HCT116 (cell line): ENCODE results near the gene DOCK10. TPM values are rescaled to one million over a fixed set of nuclear protein-coding genes. Genes with fewer than 3 reads are reported as not detected.

ENCODE experiments used
- ATAC-seq: fragments of 200-7000 bp; cut with Tn5 transposase; 2 replicates; pipeline ENCODE4 v1.9.1; 2020; ENCODE audit warnings: mild to moderate bottlenecking, moderate library complexity
- BruUV-seq: library from RNA; stranded (reverse); fragments of 400-500 nt; replicated peaks from 2 replicates; lab custom pipeline; 2021; lab: Mats Ljungman, UMichigan
- CTCF ChIA-PET: fragments of 300-600 bp; sonication (Branson Sonifier 250); formaldehyde crosslinking; loops from one replicate; lab custom pipeline; 2021; ENCODE audit warnings: antibody characterized with exemption; lab: Charles Lee
- POLR2A ChIA-PET: fragments of 300-600, 350-600 bp; sonication (Branson Sonifier 250); formaldehyde crosslinking; loops from one replicate; lab custom pipeline; 2021; ENCODE audit warnings: antibody characterized with exemption; lab: Charles Lee
- RAD21 ChIA-PET, 2 experiments: fragments of 300-600 bp; sonication (Branson Sonifier 250); formaldehyde crosslinking; loops; one replicate each; lab custom pipeline; 2023; ENCODE audit warnings: low total read pairs in 2 of 2; ENCODE audit not compliant: uncharacterized antibody in 2 of 2, unreplicated experiment in 2 of 2, low non-redundant PET in 1 of 2; lab: Charles Lee
- DNase-seq: peaks from one replicate; pipeline ENCODE4 v3.0.0-alpha.2; 2010; ENCODE audit warnings: low read depth, low spot score
- H2AFZ ChIP-seq: fragments of 200-600 bp; shearing (Covaris generic), sonication (generic); 2 replicates; pipeline ENCODE4 v1.6.1; 2017; ENCODE audit warnings: low read depth, mixed run types, mixed read lengths, antibody characterized with exemption, low read length; ENCODE audit not compliant: poor library complexity, severe bottlenecking
- H3K27ac ChIP-seq: 2 replicates; pipeline ENCODE4 v1.5.1; 2012; ENCODE audit warnings: low read depth, low read length
- H3K27me3 ChIP-seq: fragments of 200-600 bp; sonication (generic); 2 replicates; pipeline ENCODE4 v1.6.1; 2016; ENCODE audit warnings: mixed run types, low read length, mixed read lengths; ENCODE audit not compliant: insufficient read depth
- H3K36me3 ChIP-seq, 2 experiments: fragments of 200-500 bp in 1 of 2; fragments of 200-600 bp in 1 of 2; sonication (Bioruptor generic) in 1 of 2; sonication (generic) in 1 of 2; 2 replicates each; pipeline versions ENCODE4 v1.5.1 to v1.6.1; 2014 to 2016; ENCODE audit warnings: low read length in 2 of 2, inconsistent platforms in 1 of 2, mixed read lengths in 1 of 2, mixed run types in 1 of 2; ENCODE audit not compliant: insufficient read depth in 2 of 2, control insufficient read depth in 1 of 2
- H3K4me1 ChIP-seq, 2 experiments: fragments of 200-600 bp in 1 of 2; sonication (generic) in 1 of 2; 2 replicates each; pipeline versions ENCODE4 v1.5.1 to v1.6.1; 2012 to 2017; ENCODE audit warnings: low read length in 2 of 2, inconsistent platforms in 1 of 2, mild to moderate bottlenecking in 1 of 2, mixed read lengths in 1 of 2, mixed run types in 1 of 2, moderate library complexity in 1 of 2; ENCODE audit not compliant: insufficient read depth in 2 of 2, control insufficient read depth in 1 of 2
- H3K4me2 ChIP-seq: fragments of 200-600 bp; sonication (generic); 2 replicates; pipeline ENCODE4 v1.6.1; 2017; ENCODE audit warnings: mixed run types, low read length, mixed read lengths
- H3K4me3 ChIP-seq, 2 experiments: fragments of 200-600 bp in 1 of 2; sonication (generic) in 1 of 2; replicated peaks in 1 of 2; 2 replicates each; pipeline ENCODE4 v1.5.1; 2011 to 2016; ENCODE audit warnings: low read length in 2 of 2, control low read depth in 1 of 2, low read depth in 1 of 2, mild to moderate bottlenecking in 1 of 2, mixed read lengths in 1 of 2, mixed run types in 1 of 2
- H3K79me2 ChIP-seq: fragments of 200-600 bp; sonication (generic); 2 replicates; pipeline ENCODE4 v1.6.1; 2017; ENCODE audit warnings: mild to moderate bottlenecking, mixed run types, low read length, moderate library complexity, mixed read lengths; ENCODE audit not compliant: insufficient read depth
- H3K9ac ChIP-seq: fragments of 200-600 bp; sonication (generic); 2 replicates; pipeline ENCODE4 v1.6.1; 2016; ENCODE audit warnings: low read length, mixed read lengths
- H3K9me2 ChIP-seq: fragments of 200-600 bp; sonication (generic), shearing (Covaris generic); 2 replicates; pipeline ENCODE4 v1.6.1; 2017; ENCODE audit warnings: mixed run types, mild to moderate bottlenecking, moderate library complexity; ENCODE audit not compliant: insufficient read depth
- H3K9me3 ChIP-seq, 2 experiments: fragments of 200-500 bp in 1 of 2; fragments of 200-600 bp in 1 of 2; sonication (Bioruptor generic) in 1 of 2; sonication (generic) in 1 of 2; 2 replicates each; pipeline ENCODE4 v1.6.1; 2014 to 2017; ENCODE audit warnings: low read length in 2 of 2, mixed read lengths in 2 of 2, inconsistent platforms in 1 of 2, low read depth in 1 of 2, mild to moderate bottlenecking in 1 of 2, mixed run types in 1 of 2, moderate library complexity in 1 of 2; ENCODE audit not compliant: control insufficient read depth in 1 of 2, insufficient read depth in 1 of 2
- H4K20me1 ChIP-seq: fragments of 200-600 bp; sonication (generic), shearing (Covaris generic); 2 replicates; pipeline ENCODE4 v1.6.1; 2017; ENCODE audit warnings: mixed run types, mild to moderate bottlenecking, moderate library complexity; ENCODE audit not compliant: insufficient read depth
- CBX3 ChIP-seq: IDR thresholded peaks from 2 replicates; pipeline ENCODE4 v1.6.1; 2012; ENCODE audit warnings: low read depth
- CEBPB ChIP-seq: IDR thresholded peaks from 2 replicates; pipeline ENCODE4 v1.6.1; 2012; ENCODE audit warnings: low read depth
- ELF1 ChIP-seq: IDR thresholded peaks from 2 replicates; pipeline ENCODE4 v1.6.1; 2012; ENCODE audit warnings: low read depth, borderline replicate concordance
- EZH2 ChIP-seq: fragments of 200-600 bp; sonication (generic); IDR thresholded peaks from 2 replicates; pipeline ENCODE4 v1.6.1; 2017; ENCODE audit warnings: antibody characterized with exemption, mixed run types
- EZH2phosphoT487 ChIP-seq: fragments of 200-600 bp; IDR thresholded peaks from 2 replicates; pipeline ENCODE4 v1.6.1; 2018; ENCODE audit warnings: antibody characterized with exemption, borderline replicate concordance
- FOSL1 ChIP-seq: IDR thresholded peaks from 2 replicates; pipeline ENCODE4 v1.6.1; 2012; ENCODE audit warnings: low read depth
- JUND ChIP-seq: IDR thresholded peaks from 2 replicates; pipeline ENCODE4 v1.6.1; 2012
- POLR2A ChIP-seq: IDR thresholded peaks from 2 replicates; pipeline ENCODE4 v1.7.0; 2011; ENCODE audit warnings: borderline replicate concordance; ENCODE audit not compliant: insufficient read depth, insufficient read length; ENCODE audit errors: extremely low read depth
- POLR2AphosphoS5 ChIP-seq: IDR thresholded peaks from 2 replicates; pipeline ENCODE4 v1.6.1; 2011; ENCODE audit warnings: mild to moderate bottlenecking, low read depth, low read length, moderate library complexity
- RAD21 ChIP-seq: IDR thresholded peaks from 2 replicates; pipeline ENCODE4 v1.6.1; 2012; ENCODE audit warnings: low read depth, mild to moderate bottlenecking
- SIN3A ChIP-seq: IDR thresholded peaks from 2 replicates; pipeline ENCODE4 v1.6.1; 2012; ENCODE audit warnings: low read depth
- SP1 ChIP-seq: IDR thresholded peaks from 2 replicates; pipeline ENCODE4 v1.6.1; 2012; ENCODE audit warnings: low read depth
- SRF ChIP-seq: IDR thresholded peaks from 2 replicates; pipeline ENCODE4 v1.6.1; 2012; ENCODE audit warnings: low read depth
- TCF7L2 ChIP-seq: IDR thresholded peaks from 2 replicates; pipeline ENCODE4 v1.7.0; 2011; ENCODE audit warnings: borderline replicate concordance, inconsistent platforms; ENCODE audit not compliant: insufficient read depth, insufficient read length; ENCODE audit errors: extremely low read depth
- ZBTB33 ChIP-seq: IDR thresholded peaks from 2 replicates; pipeline ENCODE4 v1.6.1; 2011; ENCODE audit warnings: mild to moderate bottlenecking, low read length, moderate library complexity; ENCODE audit not compliant: insufficient replicate concordance; ENCODE audit errors: extremely low read depth
- ZNF274 ChIP-seq: fragments of 200-500 bp; sonication (Bioruptor generic); IDR thresholded peaks from 2 replicates; pipeline ENCODE4 v1.6.1; 2014; ENCODE audit warnings: mild to moderate bottlenecking, low read depth, low read length, inconsistent platforms
- intact Hi-C: fragments of 100-400 bp; cut with micrococcal nuclease; formaldehyde crosslinking; loops from 2 replicates; pipeline ENCODE4 v1.10.0; 2022
- total RNA-seq: library from RNA; stranded (reverse); gene quantifications from one replicate; pipeline ENCODE4 v1.2.1, GENCODE V29; 2021; ENCODE audit not compliant: unreplicated experiment
- TF ChIP-seq, protein P1 (sequence below), 3 experiments: fragments of 200-600 bp in 1 of 3; sonication (generic) in 1 of 3; IDR thresholded peaks in 2 of 3; conservative IDR thresholded peaks in 1 of 3; 2 replicates each; pipeline ENCODE4 v1.5.1; 2012 to 2017; ENCODE audit warnings: low read depth in 2 of 3, low read length in 2 of 3, antibody characterized with exemption in 1 of 3, borderline replicate concordance in 1 of 3, control low read depth in 1 of 3, mild to moderate bottlenecking in 1 of 3, mixed read lengths in 1 of 3, mixed run types in 1 of 3, moderate library complexity in 1 of 3; ENCODE audit not compliant: insufficient read depth in 1 of 3
- TF ChIP-seq, protein P2 (sequence below): IDR thresholded peaks from 2 replicates; pipeline ENCODE4 v1.6.1; 2012

DOCK10 gene
- total RNA-seq, 1 experiment from 2014 or later = 0.54 TPM

GRCh38 chr2:224931956-224932355 is 110.3 kb downstream of the DOCK10 start:
- no TSS peak for BruUV-seq
- DNase-seq = no peak
- Histone ChIP-seq H3K9me2 (no peaks in the 10 kb centered on the region), H3K9ac (no peak overlapping the region), H3K79me2 (no peaks in the 10 kb centered on the region), H3K27me3 (no peaks in the 10 kb centered on the region), H3K36me3 (no peaks in the 10 kb centered on the region)
- RAD21 ChIA-PET = no interaction called here
- TF ChIP-seq FOSL1 (no peak), SP1 (no peak), EZH2phosphoT487 (no peak), JUND (no peak), POLR2AphosphoS5 (no peak), ZBTB33 (no peak), ELF1 (no peak), POLR2A (no peak), RAD21 (no peak), CEBPB (no peak), CBX3 (no peak), ZNF274 (no peak), SRF (no peak), SIN3A (no peak), TCF7L2 (no peak), EZH2 (no peak)
- TF ChIP-seq, protein P1, sequence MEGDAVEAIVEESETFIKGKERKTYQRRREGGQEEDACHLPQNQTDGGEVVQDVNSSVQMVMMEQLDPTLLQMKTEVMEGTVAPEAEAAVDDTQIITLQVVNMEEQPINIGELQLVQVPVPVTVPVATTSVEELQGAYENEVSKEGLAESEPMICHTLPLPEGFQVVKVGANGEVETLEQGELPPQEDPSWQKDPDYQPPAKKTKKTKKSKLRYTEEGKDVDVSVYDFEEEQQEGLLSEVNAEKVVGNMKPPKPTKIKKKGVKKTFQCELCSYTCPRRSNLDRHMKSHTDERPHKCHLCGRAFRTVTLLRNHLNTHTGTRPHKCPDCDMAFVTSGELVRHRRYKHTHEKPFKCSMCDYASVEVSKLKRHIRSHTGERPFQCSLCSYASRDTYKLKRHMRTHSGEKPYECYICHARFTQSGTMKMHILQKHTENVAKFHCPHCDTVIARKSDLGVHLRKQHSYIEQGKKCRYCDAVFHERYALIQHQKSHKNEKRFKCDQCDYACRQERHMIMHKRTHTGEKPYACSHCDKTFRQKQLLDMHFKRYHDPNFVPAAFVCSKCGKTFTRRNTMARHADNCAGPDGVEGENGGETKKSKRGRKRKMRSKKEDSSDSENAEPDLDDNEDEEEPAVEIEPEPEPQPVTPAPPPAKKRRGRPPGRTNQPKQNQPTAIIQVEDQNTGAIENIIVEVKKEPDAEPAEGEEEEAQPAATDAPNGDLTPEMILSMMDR (IDR thresholded peaks at IDR 0.05 in 2 of 3, conservative IDR thresholded peaks at IDR 0.05 in 1 of 3; ENCODE audit: borderline replicate concordance in 1 of 3, insufficient read depth in 1 of 3, low read depth in 2 of 3, low read length in 2 of 3) = no peak
- TF ChIP-seq, protein P2, sequence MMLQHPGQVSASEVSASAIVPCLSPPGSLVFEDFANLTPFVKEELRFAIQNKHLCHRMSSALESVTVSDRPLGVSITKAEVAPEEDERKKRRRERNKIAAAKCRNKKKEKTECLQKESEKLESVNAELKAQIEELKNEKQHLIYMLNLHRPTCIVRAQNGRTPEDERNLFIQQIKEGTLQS = no peak
- TF ChIP-seq, all 23 proteins: peak for 0
- CTCF ChIA-PET = no interaction called here
- no peak overlapping the region for H3K4me3 ChIP-seq
- intact Hi-C loops = loop anchor here (1.0 kb wide), 2 partner anchors 70 to 728 kb away; no protein-coding TSS in a partner anchor
- no peak for ATAC-seq
- no peak overlapping the region for H2AFZ ChIP-seq
- no peak overlapping the region for H3K27ac ChIP-seq
- no peaks in the 10 kb centered on the region for H3K9me3 ChIP-seq
- no peaks in the 10 kb centered on the region for H3K4me1 ChIP-seq
- no peak overlapping the region for H3K4me2 ChIP-seq
- no peaks in the 10 kb centered on the region for H4K20me1 ChIP-seq
- POLR2A ChIA-PET = no interaction called here
